DND-41 (cell line): Measurements from ENCODE around the gene RBM18.

Experiments used
- CTCF ChIP-seq: IDR thresholded peaks from 2 replicates; pipeline ENCODE4 v1.5.1; 2012; ENCODE audit warnings: borderline replicate concordance, low read length, moderate library complexity, mild to moderate bottlenecking; ENCODE audit not compliant: poor library complexity, severe bottlenecking; ENCODE audit errors: extremely low read depth
- EZH2 ChIP-seq: IDR thresholded peaks from 3 replicates; pipeline ENCODE4 v1.6.1; 2012; ENCODE audit warnings: borderline replicate concordance, low read depth, mild to moderate bottlenecking, moderate library complexity, low read length, inconsistent platforms; ENCODE audit not compliant: severe bottlenecking

DNA sequence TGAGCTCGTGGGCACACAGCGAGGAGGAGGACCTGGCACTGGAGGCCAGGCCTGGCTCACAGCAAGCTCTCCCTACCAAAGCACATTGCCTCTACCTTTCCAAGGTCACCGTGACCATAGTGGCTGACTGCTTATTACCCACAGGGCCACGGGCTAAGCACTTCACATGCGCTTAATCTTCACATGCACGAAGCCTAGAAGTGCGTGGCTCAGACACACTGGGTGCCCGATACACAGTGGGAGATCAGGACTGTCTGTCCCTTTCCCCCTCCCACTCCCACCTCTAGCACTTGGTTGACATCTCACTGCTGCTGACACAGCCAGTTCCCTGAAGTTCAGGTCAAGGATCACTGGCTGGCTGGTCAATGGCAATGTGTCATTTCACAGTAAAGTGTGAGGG, 59.5 kb downstream of the RBM18 start:
- TF ChIP-seq CTCF (no peak), EZH2 (no peak)
